GM23338 (cell line): Measurements from ENCODE around the gene COG7. TPM values are rescaled to one million over a fixed set of nuclear protein-coding genes. Genes with fewer than 3 reads are reported as not detected.

Source experiments
- ATAC-seq: fragments of 200-7000 bp; cut with Tn5 transposase; 3 replicates; pipeline ENCODE4 v1.9.1; 2020
- DNase-seq: peaks from one replicate; pipeline ENCODE4 v3.0.0-alpha.2; 2015; ENCODE audit warnings: low spot score
- H2AFZ ChIP-seq: fragments of 200-600 bp; sonication (generic); 2 replicates; pipeline ENCODE4 v1.8.0; 2016; ENCODE audit warnings: antibody characterized with exemption, mild to moderate bottlenecking, moderate library complexity
- H3F3A ChIP-seq: fragments of 200-600 bp; sonication (generic); replicated peaks from 2 replicates; pipeline ENCODE4 v1.8.0; 2017; ENCODE audit warnings: antibody characterized with exemption, mixed run types, low read depth
- H3K27ac ChIP-seq: fragments of 200-600 bp; sonication (generic); 2 replicates; pipeline ENCODE4 v1.6.1; 2016; ENCODE audit warnings: low read depth
- H3K27me3 ChIP-seq: fragments of 200-600 bp; sonication (generic); 2 replicates; pipeline ENCODE4 v1.8.0; 2016; ENCODE audit warnings: mild to moderate bottlenecking, mixed run types, moderate library complexity; ENCODE audit not compliant: insufficient read depth
- H3K36me3 ChIP-seq: fragments of 200-600 bp; sonication (generic); 2 replicates; pipeline ENCODE4 v1.8.0; 2016; ENCODE audit warnings: mild to moderate bottlenecking; ENCODE audit not compliant: insufficient read depth
- H3K4me1 ChIP-seq: fragments of 200-600 bp; sonication (generic); 2 replicates; pipeline ENCODE4 v1.8.0; 2016; ENCODE audit warnings: mild to moderate bottlenecking, moderate library complexity; ENCODE audit not compliant: insufficient read depth
- H3K4me2 ChIP-seq: fragments of 200-600 bp; sonication (generic); 2 replicates; pipeline ENCODE4 v1.7.1; 2017; ENCODE audit warnings: mixed run types
- H3K4me3 ChIP-seq: fragments of 200-600 bp; sonication (generic); 2 replicates; pipeline ENCODE4 v1.6.1; 2016; ENCODE audit warnings: mixed run types
- H3K79me2 ChIP-seq: fragments of 200-600 bp; sonication (generic); replicated peaks from 2 replicates; pipeline ENCODE4 v1.8.0; 2017; ENCODE audit warnings: mild to moderate bottlenecking; ENCODE audit not compliant: insufficient read depth
- H3K9me2 ChIP-seq: fragments of 200-600 bp; sonication (generic); 2 replicates; pipeline ENCODE4 v1.8.0; 2017; ENCODE audit not compliant: insufficient read depth
- H4K20me1 ChIP-seq: fragments of 200-600 bp; sonication (generic); replicated peaks from 2 replicates; pipeline ENCODE4 v1.8.0; 2017; ENCODE audit warnings: mild to moderate bottlenecking; ENCODE audit not compliant: insufficient read depth
- H3K27ac Mint-ChIP-seq: 2 replicates; pipeline ENCODE4 v1.8.0; 2020; ENCODE audit warnings: inconsistent platforms, mild to moderate bottlenecking, moderate library complexity, mixed read lengths
- H3K27me3 Mint-ChIP-seq: 3 replicates; pipeline ENCODE4 v1.8.0; 2022; ENCODE audit warnings: low read depth, mild to moderate bottlenecking, moderate library complexity, mixed read lengths, inconsistent platforms; ENCODE audit not compliant: insufficient read depth, poor library complexity
- H3K36me3 Mint-ChIP-seq: 3 replicates; pipeline ENCODE4 v1.8.0; 2021; ENCODE audit warnings: low read depth, mild to moderate bottlenecking, inconsistent platforms, moderate library complexity, mixed read lengths
- H3K4me1 Mint-ChIP-seq: 3 replicates; pipeline ENCODE4 v1.8.0; 2020; ENCODE audit warnings: mild to moderate bottlenecking, inconsistent platforms, mixed read lengths
- H3K4me3 Mint-ChIP-seq: 3 replicates; pipeline ENCODE4 v1.8.0; 2021; ENCODE audit warnings: moderate library complexity, mild to moderate bottlenecking, inconsistent platforms, mixed read lengths
- H3K9me3 Mint-ChIP-seq: 3 replicates; pipeline ENCODE4 v1.8.0; 2020; ENCODE audit warnings: moderate library complexity, mild to moderate bottlenecking, inconsistent platforms, mixed read lengths
- CREB1 ChIP-seq: fragments of 250-450 bp; sonication (Bioruptor Pico); IDR thresholded peaks from 2 replicates; pipeline ENCODE4 v1.5.0; 2020; ENCODE audit warnings: low read depth, mild to moderate bottlenecking, moderate library complexity
- CTCF ChIP-seq, 2 experiments: fragments of 200-600 bp in 1 of 2; sonication (generic) in 1 of 2; conservative IDR thresholded peaks; 2 replicates each; pipeline versions ENCODE4 v1.5.1 to v1.6.1; 2016 to 2017; ENCODE audit warnings: antibody characterized with exemption in 2 of 2, low read depth in 2 of 2, mild to moderate bottlenecking in 2 of 2, moderate library complexity in 1 of 2
- ETS1 ChIP-seq: IDR thresholded peaks from 2 replicates; pipeline ENCODE4 v1.6.1; 2016; ENCODE audit warnings: antibody characterized with exemption
- EZH2phosphoT487 ChIP-seq: fragments of 200-600 bp; sonication (generic); IDR thresholded peaks from one replicate; pipeline ENCODE4 v1.8.1; 2018; ENCODE audit warnings: antibody characterized with exemption; ENCODE audit not compliant: unreplicated experiment
- JUNB ChIP-seq: IDR thresholded peaks from one replicate; pipeline ENCODE4 v1.6.1; 2016; ENCODE audit warnings: antibody characterized with exemption; ENCODE audit not compliant: unreplicated experiment
- NANOG ChIP-seq: IDR thresholded peaks from 2 replicates; pipeline ENCODE4 v1.6.1; 2016; ENCODE audit warnings: antibody characterized with exemption, borderline replicate concordance
- POLR2AphosphoS5 ChIP-seq: IDR thresholded peaks from 2 replicates; pipeline ENCODE4 v1.6.1; 2016; ENCODE audit warnings: antibody characterized with exemption, low read depth
- STAT1 ChIP-seq: IDR thresholded peaks from one replicate; pipeline ENCODE4 v1.6.1; 2016; ENCODE audit warnings: antibody characterized with exemption; ENCODE audit not compliant: unreplicated experiment
- ZNF114 ChIP-seq: fragments of 250-450 bp; sonication (Bioruptor Pico); IDR thresholded peaks from 2 replicates; pipeline ENCODE4 v1.5.0; 2020; ENCODE audit warnings: mild to moderate bottlenecking, moderate library complexity
- polyA plus RNA-seq: library from polyadenylated mRNA; unstranded; fragments of >200 nt; fragmentation: Nextera tagmentation; extraction: Ambion mirVana; gene quantifications from 2 replicates; pipeline ENCODE4 v1.2.1, GENCODE V29; 2016
- total RNA-seq: library from RNA; depleted of rRNA; stranded (reverse); fragments of >200 nt; shearing (Covaris generic); gene quantifications from 2 replicates; pipeline ENCODE4 v1.2.3, GENCODE V29; 2014
- TF ChIP-seq, protein P1 (sequence below): IDR thresholded peaks from one replicate; pipeline ENCODE4 v1.6.1; 2018; ENCODE audit warnings: antibody characterized with exemption; ENCODE audit not compliant: unreplicated experiment

Gene COG7
- total and polyA plus RNA-seq, 2 experiments from 2014 or later, result 9.2 to 20.0 TPM

GRCh38 chr16:23402100-23402499 lies 50.9 kb downstream of the COG7 start:
- no peak overlapping the region for H3K27ac ChIP-seq
- DNase-seq (no peak), ATAC-seq (no peak)
- H3K4me1 ChIP-seq, result peaks cover 33% of the 10 kb centered on the region
- no peaks in the 10 kb centered on the region for H3K9me2 ChIP-seq
- H3K4me3 ChIP-seq, result no peak overlapping the region
- H3K4me1 Mint-ChIP-seq, result peaks cover 31% of the 10 kb centered on the region
- peaks cover 42% of the 10 kb centered on the region for H3K36me3 Mint-ChIP-seq
- no peaks in the 10 kb centered on the region for H4K20me1 ChIP-seq
- TF ChIP-seq STAT1 (no peak), ETS1 (no peak), JUNB (no peak), CREB1 (no peak), EZH2phosphoT487 (no peak), CTCF (conservative IDR thresholded peaks at IDR 0.05; ENCODE audit: low read depth in 2 of 2) (no peak), POLR2AphosphoS5 (no peak)
- TF ChIP-seq, protein P1, sequence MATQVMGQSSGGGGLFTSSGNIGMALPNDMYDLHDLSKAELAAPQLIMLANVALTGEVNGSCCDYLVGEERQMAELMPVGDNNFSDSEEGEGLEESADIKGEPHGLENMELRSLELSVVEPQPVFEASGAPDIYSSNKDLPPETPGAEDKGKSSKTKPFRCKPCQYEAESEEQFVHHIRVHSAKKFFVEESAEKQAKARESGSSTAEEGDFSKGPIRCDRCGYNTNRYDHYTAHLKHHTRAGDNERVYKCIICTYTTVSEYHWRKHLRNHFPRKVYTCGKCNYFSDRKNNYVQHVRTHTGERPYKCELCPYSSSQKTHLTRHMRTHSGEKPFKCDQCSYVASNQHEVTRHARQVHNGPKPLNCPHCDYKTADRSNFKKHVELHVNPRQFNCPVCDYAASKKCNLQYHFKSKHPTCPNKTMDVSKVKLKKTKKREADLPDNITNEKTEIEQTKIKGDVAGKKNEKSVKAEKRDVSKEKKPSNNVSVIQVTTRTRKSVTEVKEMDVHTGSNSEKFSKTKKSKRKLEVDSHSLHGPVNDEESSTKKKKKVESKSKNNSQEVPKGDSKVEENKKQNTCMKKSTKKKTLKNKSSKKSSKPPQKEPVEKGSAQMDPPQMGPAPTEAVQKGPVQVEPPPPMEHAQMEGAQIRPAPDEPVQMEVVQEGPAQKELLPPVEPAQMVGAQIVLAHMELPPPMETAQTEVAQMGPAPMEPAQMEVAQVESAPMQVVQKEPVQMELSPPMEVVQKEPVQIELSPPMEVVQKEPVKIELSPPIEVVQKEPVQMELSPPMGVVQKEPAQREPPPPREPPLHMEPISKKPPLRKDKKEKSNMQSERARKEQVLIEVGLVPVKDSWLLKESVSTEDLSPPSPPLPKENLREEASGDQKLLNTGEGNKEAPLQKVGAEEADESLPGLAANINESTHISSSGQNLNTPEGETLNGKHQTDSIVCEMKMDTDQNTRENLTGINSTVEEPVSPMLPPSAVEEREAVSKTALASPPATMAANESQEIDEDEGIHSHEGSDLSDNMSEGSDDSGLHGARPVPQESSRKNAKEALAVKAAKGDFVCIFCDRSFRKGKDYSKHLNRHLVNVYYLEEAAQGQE, result no peak
- H3K4me2 ChIP-seq, result no peak overlapping the region
- H3K79me2 ChIP-seq, result no peaks in the 10 kb centered on the region
- peaks cover 2% of the 10 kb centered on the region for H3K27me3 Mint-ChIP-seq
- H3K9me3 Mint-ChIP-seq, result no peaks in the 10 kb centered on the region
- no peak overlapping the region for H2AFZ ChIP-seq
- H3K4me3 Mint-ChIP-seq, result no peak overlapping the region
- H3K36me3 ChIP-seq, result peaks cover 9% of the 10 kb centered on the region; the same call in 1 of the 2 replicates
- H3K27ac Mint-ChIP-seq, result no peak overlapping the region
- H3K27me3 ChIP-seq, result no peaks in the 10 kb centered on the region
- peaks cover 7% of the 10 kb centered on the region; the same call in 1 of the 2 replicates for H3F3A ChIP-seq

DNA sequence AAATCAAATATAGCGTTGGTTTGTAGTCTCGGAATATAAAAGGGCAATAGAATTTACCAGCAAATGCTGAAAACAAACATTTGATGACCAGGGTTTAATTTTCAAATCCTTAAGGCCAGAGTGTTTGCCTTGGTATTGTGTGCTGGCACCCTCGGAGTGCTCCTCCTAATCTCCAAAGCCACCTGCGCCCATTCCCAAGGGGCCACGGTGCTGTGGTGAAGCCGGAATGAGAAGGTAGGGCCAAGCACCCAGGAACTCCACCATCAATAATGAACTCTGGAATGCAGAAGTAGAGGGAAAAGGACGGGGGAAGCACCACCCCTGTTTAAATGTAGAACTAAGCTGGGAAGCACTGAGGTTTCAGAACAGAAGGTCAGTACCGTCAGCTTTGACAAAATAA lies 51.9 kb downstream of the COG7 start:
- no peak for ATAC-seq
- H3K36me3 ChIP-seq, result peaks cover 9% of the 10 kb centered on the region; the same call in 1 of the 2 replicates
- H3K36me3 Mint-ChIP-seq, result peaks cover 42% of the 10 kb centered on the region
- no peak for TF ChIP-seq NANOG
- no peak for TF ChIP-seq JUNB
- no peak for TF ChIP-seq EZH2phosphoT487
- TF ChIP-seq POLR2AphosphoS5, result no peak
- TF ChIP-seq ZNF114 (CRISPR knock-in tag), result no peak
- TF ChIP-seq, protein P1, result no peak

More for the DNA sequence above, 51.9 kb downstream of the COG7 start:
- Histone ChIP-seq H3K4me1 (peaks cover 33% of the 10 kb centered on the region), H2AFZ (no peak overlapping the region), H3K4me3 (no peak overlapping the region), H3K27ac (no peak overlapping the region), H3K79me2 (no peaks in the 10 kb centered on the region), H3K9me2 (no peaks in the 10 kb centered on the region), H3K4me2 (no peak overlapping the region), H3F3A (peaks cover 7% of the 10 kb centered on the region; the same call in 1 of the 2 replicates), H3K27me3 (no peaks in the 10 kb centered on the region), H4K20me1 (no peaks in the 10 kb centered on the region)
- H3K27me3 Mint-ChIP-seq, result peaks cover 2% of the 10 kb centered on the region
- H3K27ac Mint-ChIP-seq, result no peak overlapping the region
- H3K4me1 Mint-ChIP-seq, result peaks cover 31% of the 10 kb centered on the region
- no peaks in the 10 kb centered on the region for H3K9me3 Mint-ChIP-seq
- no peak overlapping the region for H3K4me3 Mint-ChIP-seq
- no peak for DNase-seq
